H9 (cell line): ENCODE data around the gene DSCAM. TPM values are rescaled to one million over a fixed set of nuclear protein-coding genes. Genes with fewer than 3 reads are reported as not detected.

Experiments
- DNase-seq: peaks from one replicate; pipeline ENCODE4 v3.0.0-alpha.2; 2017
- H2AFZ ChIP-seq: one replicate; pipeline ENCODE4 v1.6.1; 2013; ENCODE audit warnings: mild to moderate bottlenecking, low read length, control low read depth, moderate library complexity
- H2AK5ac ChIP-seq: 2 replicates; pipeline ENCODE4 v1.6.1; 2013; ENCODE audit warnings: low read length, control low read depth, mixed read lengths; ENCODE audit not compliant: insufficient read length
- H2BK120ac ChIP-seq: one replicate; pipeline ENCODE4 v1.6.1; 2013; ENCODE audit warnings: low read depth, mild to moderate bottlenecking, low read length, control low read depth, inconsistent platforms; ENCODE audit not compliant: poor library complexity, severe bottlenecking
- H2BK12ac ChIP-seq: 2 replicates; pipeline ENCODE4 v1.6.1; 2013; ENCODE audit warnings: low read length, control low read depth, mixed read lengths, low read depth; ENCODE audit not compliant: insufficient read length
- H2BK15ac ChIP-seq: 2 replicates; pipeline ENCODE4 v1.6.1; 2013; ENCODE audit warnings: low read depth, low read length, control low read depth
- H2BK20ac ChIP-seq: one replicate; pipeline ENCODE4 v1.6.1; 2013; ENCODE audit warnings: low read depth, mild to moderate bottlenecking, low read length, control low read depth, inconsistent platforms; ENCODE audit not compliant: poor library complexity, severe bottlenecking
- H2BK5ac ChIP-seq: 2 replicates; pipeline ENCODE4 v1.6.1; 2013; ENCODE audit warnings: low read length, control low read depth, mixed read lengths; ENCODE audit not compliant: insufficient read length
- H3K14ac ChIP-seq: 2 replicates; pipeline ENCODE4 v1.6.1; 2013; ENCODE audit warnings: low read length, control low read depth; ENCODE audit not compliant: insufficient read depth
- H3K18ac ChIP-seq: 2 replicates; pipeline ENCODE4 v1.6.1; 2013; ENCODE audit warnings: low read depth, mild to moderate bottlenecking, mixed read lengths, low read length, control low read depth; ENCODE audit not compliant: insufficient read length
- H3K23ac ChIP-seq: 2 replicates; pipeline ENCODE4 v1.6.1; 2013; ENCODE audit warnings: low read length, control low read depth, mixed read lengths, low read depth; ENCODE audit not compliant: insufficient read length
- H3K23me2 ChIP-seq: 2 replicates; pipeline ENCODE4 v1.6.1; 2013; ENCODE audit warnings: low read depth, mild to moderate bottlenecking, mixed read lengths, low read length, control low read depth; ENCODE audit not compliant: insufficient read length, poor library complexity, severe bottlenecking
- H3K27ac ChIP-seq: 2 replicates; pipeline ENCODE4 v1.5.1; 2013; ENCODE audit warnings: low read length, control low read depth, mixed read lengths, low read depth; ENCODE audit not compliant: insufficient read length
- H3K27me3 ChIP-seq: 2 replicates; pipeline ENCODE4 v1.6.1; 2013; ENCODE audit warnings: low read length, control low read depth, inconsistent platforms; ENCODE audit not compliant: insufficient read depth
- H3K4ac ChIP-seq: 2 replicates; pipeline ENCODE4 v1.6.1; 2013; ENCODE audit warnings: low read depth, mild to moderate bottlenecking, control low read depth, inconsistent platforms, low read length, moderate library complexity
- H3K4me1 ChIP-seq: 2 replicates; pipeline ENCODE4 v1.6.1; 2013; ENCODE audit warnings: low read length, control low read depth, inconsistent platforms; ENCODE audit not compliant: insufficient read depth
- H3K4me2 ChIP-seq: 2 replicates; pipeline ENCODE4 v1.6.1; 2013; ENCODE audit warnings: low read length, control low read depth, mixed read lengths; ENCODE audit not compliant: insufficient read length, insufficient read depth
- H3K56ac ChIP-seq: 2 replicates; pipeline ENCODE4 v1.6.1; 2013; ENCODE audit warnings: low read depth, mild to moderate bottlenecking, mixed read lengths, low read length, control low read depth; ENCODE audit not compliant: insufficient read length
- H3K79me1 ChIP-seq: 2 replicates; pipeline ENCODE4 v1.6.1; 2013; ENCODE audit warnings: low read depth, mild to moderate bottlenecking, moderate library complexity, low read length, control low read depth, inconsistent platforms; ENCODE audit not compliant: insufficient read depth, poor library complexity, severe bottlenecking
- H3K79me2 ChIP-seq: 2 replicates; pipeline ENCODE4 v1.6.1; 2013; ENCODE audit warnings: low read length, control low read depth, inconsistent platforms; ENCODE audit not compliant: insufficient read depth
- H3K9ac ChIP-seq: 2 replicates; pipeline ENCODE4 v1.6.1; 2013; ENCODE audit warnings: low read length, control low read depth, mixed read lengths; ENCODE audit not compliant: insufficient read length; ENCODE audit errors: extremely low read depth
- H3K9me3 ChIP-seq: one replicate; pipeline ENCODE4 v1.6.1; 2013; ENCODE audit warnings: low read depth, low read length, inconsistent platforms; ENCODE audit not compliant: control insufficient read depth
- H3T11ph ChIP-seq: one replicate; pipeline ENCODE4 v1.6.1; 2013; ENCODE audit warnings: mild to moderate bottlenecking, low read length, control low read depth, inconsistent platforms
- H4K20me1 ChIP-seq: one replicate; pipeline ENCODE4 v1.6.1; 2013; ENCODE audit not compliant: control insufficient read depth, insufficient read length, insufficient read depth
- H4K5ac ChIP-seq: 2 replicates; pipeline ENCODE4 v1.6.1; 2013; ENCODE audit warnings: low read depth, mild to moderate bottlenecking, mixed read lengths, low read length, control low read depth; ENCODE audit not compliant: insufficient read length
- H4K8ac ChIP-seq: replicated peaks from 2 replicates; pipeline ENCODE4 v1.6.1; 2013; ENCODE audit warnings: low read length, control low read depth, mixed read lengths, low read depth; ENCODE audit not compliant: insufficient read length
- H4K91ac ChIP-seq: 2 replicates; pipeline ENCODE4 v1.6.1; 2013; ENCODE audit warnings: low read depth, mild to moderate bottlenecking, moderate library complexity, mixed read lengths, low read length, control low read depth; ENCODE audit not compliant: insufficient read length
- H3K27ac Mint-ChIP-seq, 3 experiments: 2 replicates in 2 of 3; 3 replicates in 1 of 3; pipeline ENCODE4 v1.8.0; 2020 to 2021; ENCODE audit warnings: mixed read lengths in 3 of 3, mild to moderate bottlenecking in 1 of 3, moderate library complexity in 1 of 3
- H3K27me3 Mint-ChIP-seq: 2 replicates; pipeline ENCODE4 v1.8.0; 2021; ENCODE audit warnings: low read depth, mild to moderate bottlenecking, moderate library complexity, mixed read lengths
- H3K36me3 Mint-ChIP-seq, 3 experiments: 2 replicates in 2 of 3; 3 replicates in 1 of 3; pipeline ENCODE4 v1.8.0; 2020 to 2021; ENCODE audit warnings: low read depth in 3 of 3, mixed read lengths in 3 of 3; ENCODE audit not compliant: insufficient read depth in 1 of 3
- H3K4me1 Mint-ChIP-seq, 2 experiments: 2 replicates each; pipeline ENCODE4 v1.8.0; 2020; ENCODE audit warnings: mixed read lengths in 2 of 2
- H3K4me3 Mint-ChIP-seq, 2 experiments: 2 replicates in 1 of 2; 3 replicates in 1 of 2; pipeline ENCODE4 v1.8.0; 2020 to 2021; ENCODE audit warnings: mild to moderate bottlenecking in 2 of 2, mixed read lengths in 2 of 2, moderate library complexity in 1 of 2
- H3K9me3 Mint-ChIP-seq, 2 experiments: 2 replicates in 1 of 2; 3 replicates in 1 of 2; pipeline ENCODE4 v1.8.0; 2020; ENCODE audit warnings: mild to moderate bottlenecking in 2 of 2, mixed read lengths in 2 of 2, moderate library complexity in 1 of 2
- CTCF ChIP-seq: fragments of 200-600 bp; sonication (generic); conservative IDR thresholded peaks from 3 replicates; pipeline ENCODE4 v1.8.0; 2021; ENCODE audit warnings: antibody characterized with exemption, mild to moderate bottlenecking
- WGBS: extraction: QIAGEN DNeasy Blood & Tissue Kit; methylation state at CpG from one replicate; pipeline ENCODE4 v1.1.7; 2013; ENCODE audit warnings: missing lambda C conversion rate, low lambda C conversion rate, mixed read lengths; ENCODE audit not compliant: insufficient read length; ENCODE audit errors: extremely low coverage; 5-methylcytosine and 5-hydroxymethylcytosine counted together
- total RNA-seq: library from RNA; stranded (reverse); gene quantifications from 2 replicates; pipeline ENCODE4 v1.2.1, GENCODE V29; 2021

Gene DSCAM
- total RNA-seq, 1 experiment from 2014 or later, result 0.17 TPM

GRCh38 chr21:40675017-40675416 lies 171.9 kb downstream of the DSCAM start:
- Histone ChIP-seq H4K20me1 (no peaks in the 10 kb centered on the region), H3K4me1 (no peaks in the 10 kb centered on the region; the same call in 1 of the 2 replicates), H3K23ac (no peak overlapping the region), H2BK12ac (no peak overlapping the region), H3K23me2 (no peaks in the 10 kb centered on the region), H3K14ac (no peak overlapping the region), H3K56ac (no peak overlapping the region), H3K27ac (no peak overlapping the region), H2BK120ac (no peak overlapping the region), H3K4me2 (no peak overlapping the region), H2BK20ac (no peak overlapping the region), H3T11ph (no peak overlapping the region), H3K9ac (no peak overlapping the region), H4K8ac (no peak overlapping the region), H4K5ac (no peak overlapping the region), H2BK15ac (no peak overlapping the region), H2AFZ (no peak overlapping the region), H2BK5ac (no peak overlapping the region), H2AK5ac (no peak overlapping the region), H3K4ac (no peak overlapping the region), H3K27me3 (no peaks in the 10 kb centered on the region), H4K91ac (no peak overlapping the region), H3K79me1 (no peaks in the 10 kb centered on the region), H3K79me2 (no peaks in the 10 kb centered on the region), H3K18ac (no peak overlapping the region), H3K9me3 (no peaks in the 10 kb centered on the region)
- no peak overlapping the region for H3K4me3 Mint-ChIP-seq
- DNase-seq, result no peak
- H3K27me3 Mint-ChIP-seq, result no peaks in the 10 kb centered on the region
- no peak overlapping the region for H3K27ac Mint-ChIP-seq
- TF ChIP-seq CTCF, result no peak
- WGBS, result no CpG with 5 or more reads among the region's 8 CpGs
- no peaks in the 10 kb centered on the region; a peak in 1 of 7 replicates for H3K36me3 Mint-ChIP-seq
- no peaks in the 10 kb centered on the region; a peak in 3 of 5 replicates for H3K9me3 Mint-ChIP-seq
- no peaks in the 10 kb centered on the region for H3K4me1 Mint-ChIP-seq
